BE2C (cell line): ENCODE measurements around the gene CASK.

Experiments used
- DNase-seq: peaks from one replicate; pipeline ENCODE4 v3.0.0-alpha.2; 2020
- H3K27me3 ChIP-seq: fragments of 250-450 bp; sonication (Bioruptor Pico); 2 replicates; pipeline ENCODE4 v1.5.1; 2020; ENCODE audit warnings: mild to moderate bottlenecking
- H3K36me3 ChIP-seq: fragments of 250-450 bp; sonication (Bioruptor Pico); 2 replicates; pipeline ENCODE4 v1.5.1; 2020; ENCODE audit warnings: mild to moderate bottlenecking
- H3K4me1 ChIP-seq: fragments of 250-450 bp; sonication (Bioruptor Pico); 2 replicates; pipeline ENCODE4 v1.5.1; 2020
- H3K4me3 ChIP-seq: 2 replicates; pipeline ENCODE4 v1.5.1; 2011; ENCODE audit warnings: low read depth, low read length
- H3K9me3 ChIP-seq: fragments of 250-450 bp; sonication (Bioruptor Pico); 2 replicates; pipeline ENCODE4 v1.5.1; 2020
- TF ChIP-seq, protein P1 (sequence below): IDR thresholded peaks from 2 replicates; pipeline ENCODE4 v1.5.1; 2012; ENCODE audit warnings: mild to moderate bottlenecking, low read depth, low read length

Gene CASK

DNA sequence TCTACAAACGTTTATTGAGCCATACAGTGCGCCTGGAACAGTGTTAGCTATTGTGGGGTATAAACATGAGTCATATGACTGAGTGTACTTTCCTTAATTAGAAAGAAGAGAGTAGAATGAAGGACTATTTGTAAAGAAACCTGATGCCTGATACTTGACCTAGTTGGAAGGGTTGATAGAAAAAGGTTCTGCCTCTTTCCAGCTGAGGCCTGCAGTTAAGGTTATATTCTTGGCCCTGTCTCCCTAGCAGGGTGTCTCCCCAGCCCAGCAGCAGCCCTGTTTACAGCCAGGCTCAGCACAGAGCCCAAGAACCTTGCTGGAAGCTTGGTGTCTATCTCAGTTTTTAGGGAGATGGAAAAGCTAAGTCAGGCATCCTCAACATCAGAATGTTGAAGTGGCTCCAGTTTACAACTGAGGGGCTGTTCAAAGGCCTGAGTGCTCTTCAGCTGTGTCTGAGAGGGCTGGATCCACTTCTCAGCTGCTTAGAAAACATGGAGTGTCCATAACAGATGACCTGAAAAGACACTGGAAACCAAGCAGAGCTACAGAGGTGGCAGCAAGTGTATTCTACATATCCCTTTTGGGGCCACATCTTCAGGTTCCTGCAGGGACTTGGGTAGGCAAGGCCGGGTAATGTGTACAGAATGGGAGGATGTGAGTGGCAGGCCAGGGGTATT, 454.6 kb downstream of the CASK start:
- Histone ChIP-seq H3K36me3 (no peaks in the 10 kb centered on the region), H3K4me3 (no peak overlapping the region), H3K27me3 (no peaks in the 10 kb centered on the region), H3K4me1 (no peaks in the 10 kb centered on the region), H3K9me3 (no peaks in the 10 kb centered on the region)
- no peak for DNase-seq
- TF ChIP-seq, protein P1, sequence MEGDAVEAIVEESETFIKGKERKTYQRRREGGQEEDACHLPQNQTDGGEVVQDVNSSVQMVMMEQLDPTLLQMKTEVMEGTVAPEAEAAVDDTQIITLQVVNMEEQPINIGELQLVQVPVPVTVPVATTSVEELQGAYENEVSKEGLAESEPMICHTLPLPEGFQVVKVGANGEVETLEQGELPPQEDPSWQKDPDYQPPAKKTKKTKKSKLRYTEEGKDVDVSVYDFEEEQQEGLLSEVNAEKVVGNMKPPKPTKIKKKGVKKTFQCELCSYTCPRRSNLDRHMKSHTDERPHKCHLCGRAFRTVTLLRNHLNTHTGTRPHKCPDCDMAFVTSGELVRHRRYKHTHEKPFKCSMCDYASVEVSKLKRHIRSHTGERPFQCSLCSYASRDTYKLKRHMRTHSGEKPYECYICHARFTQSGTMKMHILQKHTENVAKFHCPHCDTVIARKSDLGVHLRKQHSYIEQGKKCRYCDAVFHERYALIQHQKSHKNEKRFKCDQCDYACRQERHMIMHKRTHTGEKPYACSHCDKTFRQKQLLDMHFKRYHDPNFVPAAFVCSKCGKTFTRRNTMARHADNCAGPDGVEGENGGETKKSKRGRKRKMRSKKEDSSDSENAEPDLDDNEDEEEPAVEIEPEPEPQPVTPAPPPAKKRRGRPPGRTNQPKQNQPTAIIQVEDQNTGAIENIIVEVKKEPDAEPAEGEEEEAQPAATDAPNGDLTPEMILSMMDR, result no peak
